ENCODE measurements around the gene PCCB.

Gene PCCB

DNA sequence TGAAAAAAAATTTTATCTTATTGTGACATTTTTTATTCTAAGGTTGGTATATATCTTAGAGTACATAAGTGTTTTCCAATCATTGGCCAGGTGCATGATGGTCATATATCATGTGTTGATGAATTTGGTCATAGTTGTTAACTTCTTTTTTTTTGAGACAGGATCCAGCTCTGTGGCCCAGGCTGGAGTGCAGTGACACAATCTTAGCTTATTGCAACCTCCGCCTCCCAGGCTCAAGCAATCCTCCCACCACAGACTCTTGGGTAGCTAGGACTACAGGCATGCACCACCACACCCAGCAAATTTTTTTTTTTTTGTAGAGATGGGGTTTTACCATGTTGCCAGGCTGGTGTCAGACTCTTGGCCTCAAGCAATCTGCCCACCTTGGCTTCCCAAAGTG lies 44.0 kb downstream of the PCCB start:
- Histone ChIP-seq H3K9me3 (ENCODE audit: control insufficient read depth, insufficient read depth, low read depth, low read length) (no peaks in the 10 kb centered on the region), H3K27ac (ENCODE audit: extremely low read depth, low read depth, low read length) (no peak overlapping the region), H3K4me3 (ENCODE audit: low read depth, low read length) (no peak overlapping the region), H3K36me3 (ENCODE audit: control insufficient read depth in 2 of 2, insufficient read depth in 1 of 2, low read length in 2 of 2) (peaks cover 9 to 33% of the 10 kb centered on the region in 2 experiments), H3K4me1 (ENCODE audit: control insufficient read depth, insufficient read depth, low read length) (peaks cover 6% of the 10 kb centered on the region; the same call in 1 of the 2 replicates)
- CTCF ChIA-PET = interaction anchor here (1.2 kb wide), 1 partner anchor 12 kb away, joined by 3 read pairs; no protein-coding TSS in a partner anchor
- POLR2A ChIA-PET = no interaction called here
- TF ChIP-seq ZNF404 (tag by site-specific recombination; IDR thresholded peaks at IDR 0.05) (no peak), HOXA7 (CRISPR knock-in tag; IDR thresholded peaks at IDR 0.05; ENCODE audit: borderline replicate concordance) (no peak), ZNF169 (tag by site-specific recombination; IDR thresholded peaks at IDR 0.05) (no peak), ZNF660 (tag by site-specific recombination; IDR thresholded peaks at IDR 0.05) (no peak), ATF2 (tag by site-specific recombination; IDR thresholded peaks at IDR 0.05; ENCODE audit: low read depth) (no peak), ZNF677 (tag by site-specific recombination; IDR thresholded peaks at IDR 0.05) (no peak), ZNF623 (tag by site-specific recombination; IDR thresholded peaks at IDR 0.05) (no peak), OSR2 (tag by site-specific recombination; IDR thresholded peaks at IDR 0.05) (no peak), GLI4 (tag by site-specific recombination; IDR thresholded peaks at IDR 0.05) (no peak), GLIS1 (tag by site-specific recombination; IDR thresholded peaks at IDR 0.05) (no peak), ZNF449 (tag by site-specific recombination; IDR thresholded peaks at IDR 0.05) (no peak), ZNF548 (tag by site-specific recombination; IDR thresholded peaks at IDR 0.05) (no peak), GFI1B (tag by site-specific recombination; IDR thresholded peaks at IDR 0.05) (no peak)
- TF ChIP-seq, protein P1, sequence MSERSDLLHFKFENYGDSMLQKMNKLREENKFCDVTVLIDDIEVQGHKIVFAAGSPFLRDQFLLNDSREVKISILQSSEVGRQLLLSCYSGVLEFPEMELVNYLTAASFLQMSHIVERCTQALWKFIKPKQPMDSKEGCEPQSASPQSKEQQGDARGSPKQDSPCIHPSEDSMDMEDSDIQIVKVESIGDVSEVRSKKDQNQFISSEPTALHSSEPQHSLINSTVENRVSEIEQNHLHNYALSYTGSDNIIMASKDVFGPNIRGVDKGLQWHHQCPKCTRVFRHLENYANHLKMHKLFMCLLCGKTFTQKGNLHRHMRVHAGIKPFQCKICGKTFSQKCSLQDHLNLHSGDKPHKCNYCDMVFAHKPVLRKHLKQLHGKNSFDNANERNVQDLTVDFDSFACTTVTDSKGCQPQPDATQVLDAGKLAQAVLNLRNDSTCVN (tag by site-specific recombination; optimal IDR thresholded peaks at IDR 0.05) = no peak
- TF ChIP-seq, protein P2, sequence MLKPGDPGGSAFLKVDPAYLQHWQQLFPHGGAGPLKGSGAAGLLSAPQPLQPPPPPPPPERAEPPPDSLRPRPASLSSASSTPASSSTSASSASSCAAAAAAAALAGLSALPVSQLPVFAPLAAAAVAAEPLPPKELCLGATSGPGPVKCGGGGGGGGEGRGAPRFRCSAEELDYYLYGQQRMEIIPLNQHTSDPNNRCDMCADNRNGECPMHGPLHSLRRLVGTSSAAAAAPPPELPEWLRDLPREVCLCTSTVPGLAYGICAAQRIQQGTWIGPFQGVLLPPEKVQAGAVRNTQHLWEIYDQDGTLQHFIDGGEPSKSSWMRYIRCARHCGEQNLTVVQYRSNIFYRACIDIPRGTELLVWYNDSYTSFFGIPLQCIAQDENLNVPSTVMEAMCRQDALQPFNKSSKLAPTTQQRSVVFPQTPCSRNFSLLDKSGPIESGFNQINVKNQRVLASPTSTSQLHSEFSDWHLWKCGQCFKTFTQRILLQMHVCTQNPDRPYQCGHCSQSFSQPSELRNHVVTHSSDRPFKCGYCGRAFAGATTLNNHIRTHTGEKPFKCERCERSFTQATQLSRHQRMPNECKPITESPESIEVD (tag by site-specific recombination; IDR thresholded peaks at IDR 0.05) = no peak

DNA sequence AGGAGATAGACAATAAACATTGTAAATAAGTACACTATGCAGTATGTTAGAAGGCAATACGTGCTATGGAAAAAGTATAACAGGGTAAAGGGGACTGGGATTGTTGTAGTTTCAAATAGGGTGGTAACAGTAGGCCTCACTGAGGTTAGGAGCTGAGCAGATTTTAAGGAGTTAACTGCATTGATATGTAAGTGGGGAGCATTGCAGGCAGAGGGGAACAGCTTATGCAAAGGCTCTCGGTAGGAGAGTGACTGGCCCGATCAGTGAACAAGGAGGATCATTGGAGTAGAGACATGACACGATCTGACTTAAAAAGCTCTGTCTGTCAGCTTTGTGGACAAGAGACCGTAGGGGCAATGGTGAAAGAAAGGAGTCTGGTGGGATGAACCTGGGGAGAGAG lies 46.8 kb downstream of the PCCB start:
- CTCF ChIA-PET = no interaction called here
- TF ChIP-seq ZIC2 (tag by site-specific recombination; IDR thresholded peaks at IDR 0.05) (no peak), ZNF658 (tag by site-specific recombination; IDR thresholded peaks at IDR 0.05) (no peak), ZFP69B (tag by site-specific recombination; IDR thresholded peaks at IDR 0.05) (no peak), ZNF248 (tag by site-specific recombination; IDR thresholded peaks at IDR 0.05) (no peak), ZNF549 (tag by site-specific recombination; IDR thresholded peaks at IDR 0.05) (no peak), ZNF140 (tag by site-specific recombination; IDR thresholded peaks at IDR 0.05) (no peak), PATZ1 (tag by site-specific recombination; IDR thresholded peaks at IDR 0.05) (no peak), PRDM1 (tag by site-specific recombination; IDR thresholded peaks at IDR 0.05) (no peak), ZNF561 (tag by site-specific recombination; IDR thresholded peaks at IDR 0.05; ENCODE audit: borderline replicate concordance) (no peak), ZBTB20 (tag by site-specific recombination; IDR thresholded peaks at IDR 0.05) (no peak), ZNF621 (tag by site-specific recombination; IDR thresholded peaks at IDR 0.05) (no peak), HIC1 (tag by site-specific recombination; IDR thresholded peaks at IDR 0.05) (no peak), ZNF529 (tag by site-specific recombination; IDR thresholded peaks at IDR 0.05; ENCODE audit: insufficient replicate concordance) (no peak)

More for the DNA sequence above, 46.8 kb downstream of the PCCB start:
- peaks cover 6% of the 10 kb centered on the region; the same call in 1 of the 2 replicates for H3K4me1 ChIP-seq (ENCODE audit: control insufficient read depth, insufficient read depth, low read length)
- POLR2A ChIA-PET = no interaction called here
- no peak overlapping the region for H3K27ac ChIP-seq (ENCODE audit: extremely low read depth, low read depth, low read length)
- H3K36me3 ChIP-seq (ENCODE audit: control insufficient read depth in 2 of 2, insufficient read depth in 1 of 2, low read length in 2 of 2) = peaks cover 11 to 55% of the 10 kb centered on the region in 2 experiments
- no peak overlapping the region for H3K4me3 ChIP-seq (ENCODE audit: low read depth, low read length)
- H3K9me3 ChIP-seq (ENCODE audit: control insufficient read depth, insufficient read depth, low read depth, low read length) = no peaks in the 10 kb centered on the region

Data from HEK293 (cell line).